H9 (cell line): Measurements from ENCODE around the gene VIP. TPM values are rescaled to one million over a fixed set of nuclear protein-coding genes. Genes with fewer than 3 reads are reported as not detected.

Experiments
- DNase-seq: peaks from one replicate; pipeline ENCODE4 v3.0.0-alpha.2; 2017
- H2AFZ ChIP-seq: one replicate; pipeline ENCODE4 v1.6.1; 2013; ENCODE audit warnings: mild to moderate bottlenecking, low read length, control low read depth, moderate library complexity
- H2AK5ac ChIP-seq: 2 replicates; pipeline ENCODE4 v1.6.1; 2013; ENCODE audit warnings: low read length, control low read depth, mixed read lengths; ENCODE audit not compliant: insufficient read length
- H2BK120ac ChIP-seq: one replicate; pipeline ENCODE4 v1.6.1; 2013; ENCODE audit warnings: low read depth, mild to moderate bottlenecking, low read length, control low read depth, inconsistent platforms; ENCODE audit not compliant: poor library complexity, severe bottlenecking
- H2BK12ac ChIP-seq: 2 replicates; pipeline ENCODE4 v1.6.1; 2013; ENCODE audit warnings: low read length, control low read depth, mixed read lengths, low read depth; ENCODE audit not compliant: insufficient read length
- H2BK15ac ChIP-seq: 2 replicates; pipeline ENCODE4 v1.6.1; 2013; ENCODE audit warnings: low read depth, low read length, control low read depth
- H2BK20ac ChIP-seq: one replicate; pipeline ENCODE4 v1.6.1; 2013; ENCODE audit warnings: low read depth, mild to moderate bottlenecking, low read length, control low read depth, inconsistent platforms; ENCODE audit not compliant: poor library complexity, severe bottlenecking
- H2BK5ac ChIP-seq: 2 replicates; pipeline ENCODE4 v1.6.1; 2013; ENCODE audit warnings: low read length, control low read depth, mixed read lengths; ENCODE audit not compliant: insufficient read length
- H3K14ac ChIP-seq: 2 replicates; pipeline ENCODE4 v1.6.1; 2013; ENCODE audit warnings: low read length, control low read depth; ENCODE audit not compliant: insufficient read depth
- H3K18ac ChIP-seq: 2 replicates; pipeline ENCODE4 v1.6.1; 2013; ENCODE audit warnings: low read depth, mild to moderate bottlenecking, mixed read lengths, low read length, control low read depth; ENCODE audit not compliant: insufficient read length
- H3K23ac ChIP-seq: 2 replicates; pipeline ENCODE4 v1.6.1; 2013; ENCODE audit warnings: low read length, control low read depth, mixed read lengths, low read depth; ENCODE audit not compliant: insufficient read length
- H3K23me2 ChIP-seq: 2 replicates; pipeline ENCODE4 v1.6.1; 2013; ENCODE audit warnings: low read depth, mild to moderate bottlenecking, mixed read lengths, low read length, control low read depth; ENCODE audit not compliant: insufficient read length, poor library complexity, severe bottlenecking
- H3K27ac ChIP-seq: 2 replicates; pipeline ENCODE4 v1.5.1; 2013; ENCODE audit warnings: low read length, control low read depth, mixed read lengths, low read depth; ENCODE audit not compliant: insufficient read length
- H3K27me3 ChIP-seq: 2 replicates; pipeline ENCODE4 v1.6.1; 2013; ENCODE audit warnings: low read length, control low read depth, inconsistent platforms; ENCODE audit not compliant: insufficient read depth
- H3K4ac ChIP-seq: 2 replicates; pipeline ENCODE4 v1.6.1; 2013; ENCODE audit warnings: low read depth, mild to moderate bottlenecking, control low read depth, inconsistent platforms, low read length, moderate library complexity
- H3K4me1 ChIP-seq: 2 replicates; pipeline ENCODE4 v1.6.1; 2013; ENCODE audit warnings: low read length, control low read depth, inconsistent platforms; ENCODE audit not compliant: insufficient read depth
- H3K4me2 ChIP-seq: 2 replicates; pipeline ENCODE4 v1.6.1; 2013; ENCODE audit warnings: low read length, control low read depth, mixed read lengths; ENCODE audit not compliant: insufficient read length, insufficient read depth
- H3K56ac ChIP-seq: 2 replicates; pipeline ENCODE4 v1.6.1; 2013; ENCODE audit warnings: low read depth, mild to moderate bottlenecking, mixed read lengths, low read length, control low read depth; ENCODE audit not compliant: insufficient read length
- H3K79me1 ChIP-seq: 2 replicates; pipeline ENCODE4 v1.6.1; 2013; ENCODE audit warnings: low read depth, mild to moderate bottlenecking, moderate library complexity, low read length, control low read depth, inconsistent platforms; ENCODE audit not compliant: insufficient read depth, poor library complexity, severe bottlenecking
- H3K79me2 ChIP-seq: 2 replicates; pipeline ENCODE4 v1.6.1; 2013; ENCODE audit warnings: low read length, control low read depth, inconsistent platforms; ENCODE audit not compliant: insufficient read depth
- H3K9ac ChIP-seq: 2 replicates; pipeline ENCODE4 v1.6.1; 2013; ENCODE audit warnings: low read length, control low read depth, mixed read lengths; ENCODE audit not compliant: insufficient read length; ENCODE audit errors: extremely low read depth
- H3K9me3 ChIP-seq: one replicate; pipeline ENCODE4 v1.6.1; 2013; ENCODE audit warnings: low read depth, low read length, inconsistent platforms; ENCODE audit not compliant: control insufficient read depth
- H3T11ph ChIP-seq: one replicate; pipeline ENCODE4 v1.6.1; 2013; ENCODE audit warnings: mild to moderate bottlenecking, low read length, control low read depth, inconsistent platforms
- H4K20me1 ChIP-seq: one replicate; pipeline ENCODE4 v1.6.1; 2013; ENCODE audit not compliant: control insufficient read depth, insufficient read length, insufficient read depth
- H4K5ac ChIP-seq: 2 replicates; pipeline ENCODE4 v1.6.1; 2013; ENCODE audit warnings: low read depth, mild to moderate bottlenecking, mixed read lengths, low read length, control low read depth; ENCODE audit not compliant: insufficient read length
- H4K8ac ChIP-seq: replicated peaks from 2 replicates; pipeline ENCODE4 v1.6.1; 2013; ENCODE audit warnings: low read length, control low read depth, mixed read lengths, low read depth; ENCODE audit not compliant: insufficient read length
- H4K91ac ChIP-seq: 2 replicates; pipeline ENCODE4 v1.6.1; 2013; ENCODE audit warnings: low read depth, mild to moderate bottlenecking, moderate library complexity, mixed read lengths, low read length, control low read depth; ENCODE audit not compliant: insufficient read length
- H3K27ac Mint-ChIP-seq, 3 experiments: 2 replicates in 2 of 3; 3 replicates in 1 of 3; pipeline ENCODE4 v1.8.0; 2020 to 2021; ENCODE audit warnings: mixed read lengths in 3 of 3, mild to moderate bottlenecking in 1 of 3, moderate library complexity in 1 of 3
- H3K27me3 Mint-ChIP-seq: 2 replicates; pipeline ENCODE4 v1.8.0; 2021; ENCODE audit warnings: low read depth, mild to moderate bottlenecking, moderate library complexity, mixed read lengths
- H3K36me3 Mint-ChIP-seq, 3 experiments: 2 replicates in 2 of 3; 3 replicates in 1 of 3; pipeline ENCODE4 v1.8.0; 2020 to 2021; ENCODE audit warnings: low read depth in 3 of 3, mixed read lengths in 3 of 3; ENCODE audit not compliant: insufficient read depth in 1 of 3
- H3K4me1 Mint-ChIP-seq, 2 experiments: 2 replicates each; pipeline ENCODE4 v1.8.0; 2020; ENCODE audit warnings: mixed read lengths in 2 of 2
- H3K4me3 Mint-ChIP-seq, 2 experiments: 2 replicates in 1 of 2; 3 replicates in 1 of 2; pipeline ENCODE4 v1.8.0; 2020 to 2021; ENCODE audit warnings: mild to moderate bottlenecking in 2 of 2, mixed read lengths in 2 of 2, moderate library complexity in 1 of 2
- H3K9me3 Mint-ChIP-seq, 2 experiments: 2 replicates in 1 of 2; 3 replicates in 1 of 2; pipeline ENCODE4 v1.8.0; 2020; ENCODE audit warnings: mild to moderate bottlenecking in 2 of 2, mixed read lengths in 2 of 2, moderate library complexity in 1 of 2
- WGBS: extraction: QIAGEN DNeasy Blood & Tissue Kit; methylation state at CpG from one replicate; pipeline ENCODE4 v1.1.7; 2013; ENCODE audit warnings: missing lambda C conversion rate, low lambda C conversion rate, mixed read lengths; ENCODE audit not compliant: insufficient read length; ENCODE audit errors: extremely low coverage; 5-methylcytosine and 5-hydroxymethylcytosine counted together
- total RNA-seq: library from RNA; stranded (reverse); gene quantifications from 2 replicates; pipeline ENCODE4 v1.2.1, GENCODE V29; 2021
- TF ChIP-seq, protein P1 (sequence below): fragments of 200-600 bp; sonication (generic); conservative IDR thresholded peaks from 3 replicates; pipeline ENCODE4 v1.8.0; 2021; ENCODE audit warnings: antibody characterized with exemption, mild to moderate bottlenecking

Gene VIP
- total RNA-seq, 1 experiment from 2014 or later = not detected

DNA sequence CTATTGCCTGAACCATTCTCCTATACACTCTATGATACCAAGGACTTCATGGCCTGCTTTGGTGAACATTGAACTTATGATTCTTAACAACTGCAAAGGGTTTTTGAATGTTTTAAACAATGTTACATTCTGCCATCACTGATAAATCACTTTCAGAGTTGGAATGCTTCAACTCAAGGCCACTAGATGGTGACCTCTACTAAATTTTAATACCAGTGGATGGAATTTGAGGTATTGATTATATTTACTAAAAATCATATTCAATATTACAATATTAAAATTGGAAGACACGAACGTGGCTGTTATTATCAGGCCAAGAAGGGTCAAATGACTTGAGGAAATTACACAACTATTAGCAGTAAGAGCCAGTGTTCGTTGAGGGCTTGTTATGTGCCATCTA, 34.3 kb upstream of the VIP start:
- Mint-ChIP-seq H3K4me1 (peaks cover 5 to 6% of the 10 kb centered on the region in 2 experiments), H3K27me3 (no peaks in the 10 kb centered on the region), H3K9me3 (peaks cover 10 to 13% of the 10 kb centered on the region in 2 experiments), H3K36me3 (peaks cover 3 to 12% (median 6%) of the 10 kb centered on the region in 3 experiments; a peak in 6 of 7 replicates), H3K4me3 (no peak overlapping the region), H3K27ac (no peak overlapping the region)
- no CpG with 5 or more reads among the region's 3 CpGs for WGBS
- no peak overlapping the region for H2AFZ ChIP-seq
- no peak overlapping the region for H2BK20ac ChIP-seq
- H3K9ac ChIP-seq = no peak overlapping the region
- H2BK120ac ChIP-seq = no peak overlapping the region
- no peaks in the 10 kb centered on the region for H3K27me3 ChIP-seq
- H2BK12ac ChIP-seq = no peak overlapping the region
- no peaks in the 10 kb centered on the region for H3K79me1 ChIP-seq
- no peak overlapping the region for H3K27ac ChIP-seq
- no peak overlapping the region for H2BK5ac ChIP-seq
- no peak overlapping the region for H4K91ac ChIP-seq
- H3K4me2 ChIP-seq = no peak overlapping the region
- no peak overlapping the region for H3K18ac ChIP-seq
- no peak overlapping the region for H4K8ac ChIP-seq
- H3K14ac ChIP-seq = no peak overlapping the region
- no peak overlapping the region for H3K23ac ChIP-seq
- H3K4me1 ChIP-seq = no peaks in the 10 kb centered on the region
- H3K23me2 ChIP-seq = no peaks in the 10 kb centered on the region
- no peaks in the 10 kb centered on the region for H3K79me2 ChIP-seq
- H3K4ac ChIP-seq = no peak overlapping the region
- H2BK15ac ChIP-seq = no peak overlapping the region
- H3K56ac ChIP-seq = no peak overlapping the region
- H3K9me3 ChIP-seq = no peaks in the 10 kb centered on the region
- H2AK5ac ChIP-seq = no peak overlapping the region
- TF ChIP-seq, protein P1, sequence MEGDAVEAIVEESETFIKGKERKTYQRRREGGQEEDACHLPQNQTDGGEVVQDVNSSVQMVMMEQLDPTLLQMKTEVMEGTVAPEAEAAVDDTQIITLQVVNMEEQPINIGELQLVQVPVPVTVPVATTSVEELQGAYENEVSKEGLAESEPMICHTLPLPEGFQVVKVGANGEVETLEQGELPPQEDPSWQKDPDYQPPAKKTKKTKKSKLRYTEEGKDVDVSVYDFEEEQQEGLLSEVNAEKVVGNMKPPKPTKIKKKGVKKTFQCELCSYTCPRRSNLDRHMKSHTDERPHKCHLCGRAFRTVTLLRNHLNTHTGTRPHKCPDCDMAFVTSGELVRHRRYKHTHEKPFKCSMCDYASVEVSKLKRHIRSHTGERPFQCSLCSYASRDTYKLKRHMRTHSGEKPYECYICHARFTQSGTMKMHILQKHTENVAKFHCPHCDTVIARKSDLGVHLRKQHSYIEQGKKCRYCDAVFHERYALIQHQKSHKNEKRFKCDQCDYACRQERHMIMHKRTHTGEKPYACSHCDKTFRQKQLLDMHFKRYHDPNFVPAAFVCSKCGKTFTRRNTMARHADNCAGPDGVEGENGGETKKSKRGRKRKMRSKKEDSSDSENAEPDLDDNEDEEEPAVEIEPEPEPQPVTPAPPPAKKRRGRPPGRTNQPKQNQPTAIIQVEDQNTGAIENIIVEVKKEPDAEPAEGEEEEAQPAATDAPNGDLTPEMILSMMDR = peak; percentile 45
- H4K5ac ChIP-seq = no peak overlapping the region
- DNase-seq = no peak
- no peak overlapping the region for H3T11ph ChIP-seq
- H4K20me1 ChIP-seq = no peaks in the 10 kb centered on the region
